GM15510 (cell line): ENCODE measurements around the gene L3MBTL1.

Experiments used
- POLR2A ChIP-seq: IDR thresholded peaks from 3 replicates; pipeline ENCODE4 v1.6.1; 2011; ENCODE audit warnings: borderline replicate concordance; ENCODE audit not compliant: insufficient read length; ENCODE audit errors: extremely low read depth

Gene L3MBTL1

DNA sequence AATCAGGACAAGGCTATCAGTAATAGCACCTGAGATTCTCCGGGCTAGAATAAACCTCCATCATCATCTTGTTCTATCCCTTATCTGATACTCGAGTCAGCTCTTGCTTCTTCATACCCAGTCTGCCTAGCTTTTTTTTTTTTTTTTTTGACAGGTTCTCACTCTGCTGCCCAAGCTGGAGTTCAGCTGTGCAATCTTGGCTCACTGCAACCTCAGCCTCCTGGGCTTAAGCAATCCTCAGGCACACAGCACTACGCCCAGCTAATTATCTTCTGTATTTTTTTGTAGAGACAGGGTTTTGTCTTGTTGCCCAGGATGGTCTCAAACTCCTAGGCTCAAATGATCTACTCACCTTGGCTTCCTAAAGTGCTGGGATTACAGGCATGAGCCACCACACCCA, 30.3 kb upstream of the L3MBTL1 start:
- no peak for TF ChIP-seq POLR2A

- no peak for TF ChIP-seq POLR2A
Observed at GRCh38 chr20:43477619-43478018, 29.9 kb upstream of the L3MBTL1 start.

- TF ChIP-seq POLR2A, result no peak
Observed at GRCh38 chr20:43490038-43490437, 17.5 kb upstream of the L3MBTL1 start.

- no peak for TF ChIP-seq POLR2A
Observed at GRCh38 chr20:43492101-43492500, 15.4 kb upstream of the L3MBTL1 start.

- TF ChIP-seq POLR2A, result no peak
Observed at GRCh38 chr20:43495388-43495787, 12.1 kb upstream of the L3MBTL1 start.

- no peak for TF ChIP-seq POLR2A
Observed at GRCh38 chr20:43506238-43506637, 1.3 kb upstream of the L3MBTL1 start.

DNA sequence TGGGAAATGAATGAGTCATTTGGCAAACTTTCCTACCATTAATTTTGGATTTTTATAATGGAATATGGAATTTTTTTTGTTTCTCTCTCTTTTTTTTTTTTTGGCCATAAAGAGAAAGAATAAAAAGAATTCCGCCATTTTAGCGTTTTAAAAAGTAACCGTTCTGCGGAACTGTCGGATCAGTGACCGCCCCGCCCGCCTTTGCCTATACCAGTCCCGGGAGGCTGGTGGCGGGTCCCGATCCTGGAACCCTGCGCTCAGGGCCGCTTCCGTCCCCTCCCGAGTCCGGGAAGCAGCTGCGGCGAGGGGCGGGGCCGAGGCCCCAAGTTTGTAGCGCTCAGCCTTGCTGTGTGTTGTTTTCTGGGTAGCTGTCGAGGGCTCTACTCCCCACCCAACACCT, 609 bp downstream of the L3MBTL1 start:
- no peak for TF ChIP-seq POLR2A

DNA sequence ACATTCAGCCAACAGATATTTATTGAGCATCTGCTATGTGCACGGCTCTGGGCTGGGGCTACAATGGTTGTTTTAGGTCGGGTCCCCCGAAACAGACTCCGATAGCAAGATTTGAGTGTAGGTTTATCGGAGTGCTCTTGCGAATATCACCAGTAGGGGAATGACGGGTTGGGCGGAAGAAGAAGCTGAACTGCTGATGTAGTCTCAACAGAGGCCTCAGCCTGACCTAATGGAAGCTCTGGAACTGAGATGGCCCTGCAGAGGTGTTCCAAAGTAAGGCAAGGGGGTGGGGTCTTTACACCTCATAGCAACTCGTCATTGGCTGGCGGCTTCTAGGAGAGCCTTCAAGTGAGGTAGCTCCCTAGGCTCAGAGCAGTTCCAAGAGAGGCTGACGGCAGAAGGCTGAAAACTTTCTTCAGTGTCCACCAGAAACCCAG, 1.1 kb downstream of the L3MBTL1 start:
- TF ChIP-seq POLR2A, result no peak

DNA sequence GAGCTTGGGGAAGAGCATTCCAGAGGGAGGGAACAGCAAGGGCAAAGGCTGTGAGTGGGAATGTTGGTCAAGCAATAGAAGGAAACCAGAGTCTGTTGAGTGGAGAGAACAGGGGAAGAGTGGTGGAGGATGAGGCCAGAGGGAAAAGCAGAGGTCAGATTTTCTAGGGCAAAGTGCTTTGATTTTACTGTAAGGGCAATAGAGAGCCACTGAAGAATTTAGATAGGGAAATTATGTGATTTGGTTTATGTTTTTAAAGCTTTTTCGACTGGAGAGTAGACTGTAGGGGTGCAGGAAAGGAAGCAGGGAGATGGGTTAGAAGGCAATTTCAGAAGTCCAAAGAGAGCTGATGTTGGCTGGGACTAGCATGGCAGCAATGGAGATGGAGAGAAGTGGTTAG, 4.4 kb downstream of the L3MBTL1 start:
- TF ChIP-seq POLR2A, result no peak

- no peak for TF ChIP-seq POLR2A
Observed at GRCh38 chr20:43513372-43513930, 6.0 kb downstream of the L3MBTL1 start.

GRCh38 chr20:43513931-43514647, 6.6 kb downstream of the L3MBTL1 start:
- peak; percentile 66 for TF ChIP-seq POLR2A

DNA sequence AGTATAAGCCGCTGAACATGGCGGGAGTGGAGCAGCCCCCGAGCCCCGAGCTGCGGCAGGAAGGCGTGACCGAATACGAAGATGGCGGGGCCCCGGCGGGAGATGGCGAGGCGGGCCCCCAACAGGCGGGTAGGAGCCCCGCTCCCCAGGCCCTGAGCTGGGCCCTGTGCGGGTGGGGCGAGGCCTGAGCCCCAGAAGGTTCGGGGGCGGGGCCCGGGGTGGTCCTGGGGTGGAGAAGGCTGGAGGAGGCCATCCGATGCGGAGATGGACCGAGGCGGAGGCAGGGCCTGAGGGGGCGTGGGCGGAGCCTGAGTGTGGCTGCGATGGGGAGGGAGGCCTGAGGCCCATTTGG, 7.1 kb downstream of the L3MBTL1 start:
- no peak for TF ChIP-seq POLR2A

GRCh38 chr20:43515628-43516027, 8.1 kb downstream of the L3MBTL1 start:
- TF ChIP-seq POLR2A, result no peak

DNA sequence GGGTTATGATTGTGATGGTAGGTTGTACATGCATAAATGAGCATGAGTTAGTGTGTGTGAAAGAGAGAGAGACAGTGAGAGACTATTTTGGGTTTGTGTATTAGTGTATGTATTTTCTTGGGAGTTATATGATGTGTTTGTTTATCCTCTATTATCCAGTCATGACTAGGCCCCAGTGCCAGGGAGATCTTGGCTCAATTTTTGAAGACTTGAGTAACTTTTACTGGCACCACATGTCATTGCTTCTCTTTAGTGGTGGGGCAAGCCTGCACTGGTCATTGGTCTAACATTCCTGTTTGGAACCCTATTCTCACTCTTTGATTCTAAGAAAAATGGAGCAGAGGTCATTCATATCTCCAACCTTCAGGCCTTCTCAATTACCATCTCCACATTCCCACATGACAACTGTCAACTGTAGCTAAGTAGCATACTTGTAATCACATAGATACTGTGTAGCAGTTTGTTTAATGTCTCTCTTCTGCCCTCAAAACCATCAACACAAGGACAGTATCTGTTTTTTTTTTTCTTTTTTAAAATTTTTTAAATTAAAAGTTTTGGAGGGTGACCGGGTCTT, 8.8 kb downstream of the L3MBTL1 start:
- TF ChIP-seq POLR2A, result no peak

DNA sequence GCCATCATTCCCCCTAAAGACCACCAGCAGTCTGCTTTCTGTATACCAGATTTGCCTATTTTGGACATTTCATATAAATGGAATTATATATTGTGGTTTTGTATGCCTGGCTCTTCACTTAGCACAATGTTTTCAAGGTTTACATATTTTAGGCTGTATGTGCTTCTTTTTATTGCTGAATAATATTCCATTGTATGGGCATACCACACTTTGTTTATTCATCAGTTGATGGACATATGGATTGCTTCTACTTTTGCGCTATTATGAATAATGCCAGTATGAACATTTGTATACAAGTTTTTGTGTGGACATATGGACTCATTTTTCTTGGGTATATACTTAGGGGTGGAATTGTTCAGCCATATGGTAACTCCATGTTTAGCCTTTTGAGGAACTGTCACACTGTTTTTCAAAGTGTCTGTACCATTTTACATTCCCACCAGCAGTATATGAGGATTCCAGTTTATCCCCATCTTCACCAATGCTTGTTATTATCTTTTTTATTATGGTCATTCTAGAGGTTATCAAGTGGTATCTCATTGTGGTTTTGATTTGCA, 12.7 kb downstream of the L3MBTL1 start:
- no peak for TF ChIP-seq POLR2A

DNA sequence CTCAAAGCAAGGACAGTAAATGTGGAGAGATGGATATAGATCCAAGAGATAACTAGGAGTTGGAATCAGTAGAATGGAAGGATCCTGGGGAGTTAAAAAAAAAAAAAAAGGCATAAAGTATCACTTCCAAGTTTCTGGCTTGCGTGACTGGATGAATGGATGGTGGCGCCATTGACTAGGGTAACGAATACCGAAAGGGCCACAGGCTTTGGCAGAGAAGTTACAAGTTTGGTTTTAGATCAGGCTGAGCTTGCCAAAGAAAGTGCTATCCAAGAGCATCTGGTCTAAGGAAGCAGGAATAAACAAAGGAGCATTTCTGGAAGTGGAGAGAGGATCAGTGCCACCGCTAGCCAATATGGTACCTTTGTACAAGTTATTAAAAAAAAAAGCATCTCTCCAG, 17.5 kb downstream of the L3MBTL1 start:
- TF ChIP-seq POLR2A, result no peak
